CD4-positive, alpha-beta T cell treated with Interleukin-2 at 100 ng/mL for 4 hours (primary cell): ENCODE data around the gene MTFMT.
"Not testable (repeated sequence)": the region's sequence is repeated elsewhere in the genome, so short reads cannot be mapped to it uniquely, and the experiment has no call there.

Source experiments
- DNase-seq: peaks from one replicate; pipeline ENCODE4 v3.0.0-alpha.2; 2020; ENCODE audit warnings: low spot score

MTFMT gene

GRCh38 chr15:65038836-65039235 lies 9.4 kb upstream of the MTFMT start:
- DNase-seq = no peak

GRCh38 chr15:65038428-65038827 lies 9.0 kb upstream of the MTFMT start:
- DNase-seq = no peak

GRCh38 chr15:65037309-65037708 lies 7.9 kb upstream of the MTFMT start:
- no peak for DNase-seq

GRCh38 chr15:65034719-65035118 lies 5.3 kb upstream of the MTFMT start:
- no peak for DNase-seq

GRCh38 chr15:65033659-65034269 lies 4.3 kb upstream of the MTFMT start:
- DNase-seq = peak; percentile 41

GRCh38 chr15:65032801-65033537 lies 3.5 kb upstream of the MTFMT start:
- DNase-seq = peak; percentile 36

GRCh38 chr15:65029736-65030208 lies 333 bp upstream of the MTFMT start:
- no peak for DNase-seq

GRCh38 chr15:65028338-65028737 lies 1.1 kb downstream of the MTFMT start:
- peak; percentile 12 for DNase-seq

GRCh38 chr15:65027593-65027992 lies 1.8 kb downstream of the MTFMT start:
- DNase-seq = no peak

- DNase-seq = no peak
Observed at GRCh38 chr15:65026756-65027155, 2.7 kb downstream of the MTFMT start.

- DNase-seq = no peak
Observed at GRCh38 chr15:65021488-65021887, 8.0 kb downstream of the MTFMT start.

- DNase-seq = no peak
Observed at GRCh38 chr15:65020419-65020818, 9.0 kb downstream of the MTFMT start.

- not testable (repeated sequence) for DNase-seq
Observed at GRCh38 chr15:65011198-65011597, 18.2 kb downstream of the MTFMT start.

- no peak for DNase-seq
Observed at GRCh38 chr15:65008983-65009382, 20.5 kb downstream of the MTFMT start.

- DNase-seq = no peak
Observed at GRCh38 chr15:65006876-65007275, 22.6 kb downstream of the MTFMT start.

- no peak for DNase-seq
Observed at GRCh38 chr15:65004993-65005392, 24.4 kb downstream of the MTFMT start.

- DNase-seq = no peak
Observed at GRCh38 chr15:64997745-64998375, 31.6 kb downstream of the MTFMT start.

- no peak for DNase-seq
Observed at GRCh38 chr15:64997066-64997465, 32.4 kb downstream of the MTFMT start.

- DNase-seq = no peak
Observed at GRCh38 chr15:64993290-64993689, 36.1 kb downstream of the MTFMT start.

GRCh38 chr15:64991536-64992135 lies 37.8 kb downstream of the MTFMT start:
- DNase-seq = no peak

- no peak for DNase-seq
Observed at GRCh38 chr15:64990168-64990470, 39.3 kb downstream of the MTFMT start.

- DNase-seq = peak; percentile 92
Observed at GRCh38 chr15:64989416-64990167, 39.8 kb downstream of the MTFMT start, which contains the start of gene SPG21. Gene SPG21, minus strand, starts transcription at chr15:64989914. Its CDS starts 6,345 bp downstream, at chr15:64983569.
